GM18858 (cell line): Measurements from ENCODE around the gene POLR2L.

Source experiments
- ATAC-seq: cut with Tn5 transposase; IDR thresholded peaks from one replicate; pipeline ENCODE4 v1.9.1; 2021; ENCODE audit not compliant: unreplicated experiment

The POLR2L gene

DNA sequence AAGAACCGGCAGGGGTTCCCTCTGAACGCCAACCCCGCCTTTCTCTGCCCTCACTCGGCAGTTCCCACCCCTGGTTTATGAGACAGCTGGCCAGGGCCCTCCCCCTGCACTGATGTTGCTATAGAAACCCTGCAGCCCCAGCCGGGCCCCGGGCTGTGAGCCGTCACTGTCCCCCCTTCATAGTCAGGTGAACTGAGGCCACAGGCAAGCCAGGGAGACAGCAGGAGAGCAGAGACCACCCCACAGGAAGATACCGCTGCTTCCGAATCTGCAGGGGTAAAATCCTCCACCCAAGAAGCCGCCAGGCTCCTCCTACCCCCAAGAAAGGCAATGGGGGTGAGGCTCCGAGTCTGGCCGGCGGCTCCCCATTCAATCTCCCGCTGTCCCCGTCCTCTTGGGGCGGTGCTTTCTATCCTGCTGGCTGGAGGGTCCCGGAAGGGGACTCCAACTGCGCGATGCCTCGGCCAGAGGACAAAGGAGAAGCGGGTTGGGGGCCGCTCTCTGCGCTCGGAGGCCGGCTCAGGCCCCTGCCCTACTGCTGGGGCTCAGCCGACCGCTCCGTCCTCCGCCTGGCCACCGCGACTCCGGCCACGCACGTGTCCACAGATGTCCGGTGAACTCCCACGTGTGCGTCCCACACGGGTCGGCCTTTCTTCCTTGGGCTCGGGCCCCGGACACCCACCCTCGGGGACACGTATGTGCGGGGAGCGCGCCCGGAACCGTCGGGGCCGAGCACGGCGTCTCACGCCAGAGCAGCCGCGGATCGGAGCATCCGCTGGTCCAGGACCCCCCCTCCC lies 44.8 kb downstream of the POLR2L start:
- peak; percentile 22 for ATAC-seq

- ATAC-seq: no peak
These were observed 45.6 kb downstream of the POLR2L start for GRCh38 chr11:796565-797295.

DNA sequence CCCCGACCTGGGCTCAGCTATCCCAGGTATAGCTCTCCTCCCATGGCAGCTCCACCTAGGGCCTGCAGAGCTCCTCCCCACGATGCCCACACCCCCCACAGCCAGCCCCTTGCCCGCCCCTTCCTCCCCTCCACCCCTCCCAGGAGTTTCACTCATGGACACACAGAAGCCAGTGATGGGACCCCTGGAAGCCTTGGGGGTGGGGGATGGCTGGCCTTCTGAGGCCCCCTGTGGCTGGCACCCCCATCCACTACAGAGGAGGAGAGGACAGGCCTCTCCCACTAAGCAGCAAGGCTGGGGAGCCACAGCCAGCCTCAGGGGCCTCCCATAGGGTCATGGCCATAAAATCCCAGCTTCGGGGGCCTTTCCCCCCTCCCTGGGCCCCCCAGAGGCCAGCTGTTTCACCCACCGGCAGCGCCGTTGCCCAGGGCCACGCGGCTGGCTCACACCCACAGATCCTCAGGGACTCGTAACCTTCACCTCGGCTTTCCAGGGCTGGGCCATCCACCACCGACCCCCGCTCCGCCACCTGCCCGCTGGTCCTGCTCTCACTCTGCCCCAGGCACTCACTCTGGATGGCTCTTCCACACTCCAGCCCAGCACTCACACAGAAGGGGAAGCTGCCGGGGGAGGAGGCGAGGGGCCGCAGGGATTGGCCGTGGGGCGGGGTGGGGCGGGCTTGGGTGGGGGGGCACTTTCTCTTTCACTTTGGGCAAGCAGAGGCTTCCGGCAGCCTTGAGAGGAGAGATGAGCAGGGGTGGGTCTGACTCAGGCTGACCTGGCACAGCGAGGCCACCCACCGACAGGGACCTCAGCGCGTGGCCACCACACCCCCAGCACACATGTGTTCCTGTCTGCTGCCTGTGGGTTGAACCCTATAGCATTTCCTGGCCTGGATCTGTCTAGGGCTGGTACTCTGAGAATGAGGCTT lies 46.4 kb downstream of the POLR2L start:
- ATAC-seq: no peak

GRCh38 chr11:794766-795633 lies 47.3 kb downstream of the POLR2L start:
- no peak for ATAC-seq

- ATAC-seq: no peak
These were observed 48.1 kb downstream of the POLR2L start for GRCh38 chr11:794013-794765.

- ATAC-seq: no peak
These were observed 48.8 kb downstream of the POLR2L start for GRCh38 chr11:793556-793955.

- ATAC-seq: no peak
These were observed 49.5 kb downstream of the POLR2L start for GRCh38 chr11:792873-793272.

DNA sequence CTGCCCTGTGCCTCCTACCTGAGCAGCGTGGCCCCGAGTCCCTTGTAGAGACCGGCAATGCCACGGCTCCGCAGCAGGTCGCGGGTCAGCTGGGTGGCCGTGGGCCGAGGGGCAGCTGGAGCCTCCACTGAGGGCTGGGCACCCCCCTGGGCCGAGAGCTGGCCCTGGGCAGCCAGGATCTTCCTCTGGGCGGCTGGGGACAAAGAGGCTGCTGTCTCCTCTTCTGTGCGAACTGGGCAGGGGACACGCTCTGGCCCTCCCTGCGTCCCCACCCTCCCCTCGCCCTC lies 49.9 kb downstream of the POLR2L start:
- no peak for ATAC-seq

DNA sequence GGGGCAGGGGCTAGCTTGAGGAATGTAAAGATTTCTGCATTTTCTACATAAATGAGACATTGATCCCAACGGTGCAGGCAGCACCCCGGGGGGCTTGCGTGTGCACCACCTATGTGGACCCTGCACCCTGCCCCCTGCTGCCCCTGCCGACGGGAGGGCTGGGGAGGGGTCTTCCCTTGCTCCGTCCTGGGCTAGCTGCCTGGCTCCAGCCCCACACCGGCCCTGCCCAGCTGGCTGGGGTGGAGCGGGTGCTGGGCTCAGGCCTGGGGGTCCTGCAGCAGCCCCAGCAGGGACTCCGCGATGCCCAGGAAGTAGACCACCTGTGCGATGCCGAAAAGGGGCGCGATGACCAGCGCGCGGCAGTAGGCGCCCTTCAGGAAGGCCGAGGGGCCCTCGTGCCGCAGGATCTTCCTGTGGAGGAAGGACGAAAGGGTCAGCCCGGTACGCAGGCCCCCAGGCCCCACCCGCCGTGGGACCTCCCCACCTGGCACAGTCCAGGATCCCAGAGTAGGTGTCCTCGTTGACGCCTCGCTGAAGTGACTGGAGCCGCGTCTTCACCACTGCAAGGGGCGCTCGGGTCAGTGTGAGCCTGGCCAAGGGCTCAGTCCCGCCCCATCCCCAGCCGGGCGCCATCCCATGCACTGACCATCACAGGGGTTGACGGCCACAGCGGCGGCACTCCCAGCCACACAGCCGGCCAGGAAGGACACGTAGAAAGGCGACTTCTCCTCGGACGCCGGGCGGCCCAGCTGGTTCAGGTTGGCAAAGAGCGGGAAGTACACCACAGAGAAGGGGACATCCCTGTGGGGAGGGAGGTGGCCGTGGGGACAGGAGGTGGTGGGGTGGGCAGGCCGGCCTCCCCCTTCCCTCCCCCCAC lies 50.4 kb downstream of the POLR2L start:
- ATAC-seq: no peak

DNA sequence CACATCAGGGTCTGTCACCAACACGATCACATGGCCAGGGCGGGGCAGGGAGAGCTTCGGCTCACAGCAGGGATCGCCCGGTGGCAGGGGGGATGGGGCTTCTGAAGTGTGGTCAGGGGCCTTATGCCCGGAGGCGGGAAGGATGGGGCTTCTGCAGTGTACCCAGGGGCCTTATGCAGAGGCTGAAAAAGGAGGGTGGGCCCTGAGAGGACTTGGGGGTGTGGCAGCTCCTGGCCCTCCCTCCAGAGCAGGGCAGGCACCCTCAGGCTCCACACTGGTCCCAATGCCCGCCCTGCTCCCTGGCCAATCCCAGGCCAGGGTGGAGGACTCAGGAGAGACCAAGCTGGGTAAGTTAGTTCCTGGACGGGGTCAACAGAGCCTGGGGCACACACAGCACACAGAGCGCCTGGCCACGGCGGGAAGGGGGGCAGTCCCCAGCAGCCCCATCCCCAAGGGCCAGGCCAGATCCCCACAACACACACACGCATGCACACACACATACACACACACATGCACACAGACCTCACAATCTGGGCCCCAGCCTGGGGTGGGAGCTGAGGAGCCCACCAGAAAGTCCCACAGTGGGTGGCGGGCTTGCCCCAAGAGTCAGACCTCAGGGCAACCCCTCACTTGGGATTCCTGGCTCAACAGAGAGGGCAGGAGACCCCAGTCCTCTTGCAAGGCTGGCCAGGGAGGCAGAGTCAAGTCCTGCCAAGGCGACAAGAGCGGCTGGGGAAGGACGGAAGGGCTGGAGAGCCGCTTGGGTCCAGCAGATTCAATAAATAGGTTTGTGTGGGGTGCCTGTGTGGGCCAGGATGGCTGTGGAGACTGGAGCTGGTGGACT lies 51.4 kb downstream of the POLR2L start:
- no peak for ATAC-seq

DNA sequence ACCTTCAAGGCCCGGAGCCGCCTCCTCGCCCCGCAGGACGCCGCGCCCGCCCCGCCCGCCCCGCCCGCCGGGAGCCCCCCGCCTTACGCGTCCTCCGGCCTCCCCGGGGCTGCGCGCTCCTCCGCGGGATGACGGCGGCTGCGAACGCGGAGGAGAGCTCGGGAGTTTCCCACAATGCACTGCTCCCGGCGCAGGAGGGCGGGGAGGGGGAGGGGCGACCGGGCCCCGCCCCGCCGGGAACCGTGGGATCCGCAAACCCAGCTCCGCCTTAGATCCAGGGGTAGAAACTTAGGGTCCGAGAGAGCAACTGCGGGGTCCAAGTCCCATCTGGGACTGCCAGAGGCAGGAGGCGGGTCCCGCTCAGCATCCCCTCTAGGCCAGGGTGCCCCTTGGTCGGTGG lies 52.4 kb downstream of the POLR2L start, which contains the start of gene CEND1:
Gene CEND1, minus strand, starts transcription at position 148 of the 400 bp plus-strand sequence. CDS start 1,514 bp downstream, outside the sequence.
- ATAC-seq: no peak
